Erythroblast (primary cell): ENCODE data around the gene PLCD4.

Experiments
- GATA1 ChIP-seq: IDR thresholded peaks from 2 replicates; pipeline ENCODE4 v1.6.1; 2011; ENCODE audit warnings: low read depth, mild to moderate bottlenecking, control low read depth, low read length, moderate library complexity
- POLR2A ChIP-seq: IDR thresholded peaks from 2 replicates; pipeline ENCODE4 v1.6.1; 2011; ENCODE audit warnings: mild to moderate bottlenecking, low read length

- no peak for TF ChIP-seq POLR2A
- TF ChIP-seq GATA1: no peak
Observed at GRCh38 chr2:218679119-218679518, 71.4 kb downstream of the PLCD4 start.
